8988T (cell line): ENCODE results near the gene NINL.
"Not testable (repeated sequence)": the region's sequence is repeated elsewhere in the genome, so short reads cannot be mapped to it uniquely, and the experiment has no call there.

ENCODE experiments used
- DNase-seq: peaks from one replicate; pipeline ENCODE4 v3.0.0; 2011

Gene NINL

DNA sequence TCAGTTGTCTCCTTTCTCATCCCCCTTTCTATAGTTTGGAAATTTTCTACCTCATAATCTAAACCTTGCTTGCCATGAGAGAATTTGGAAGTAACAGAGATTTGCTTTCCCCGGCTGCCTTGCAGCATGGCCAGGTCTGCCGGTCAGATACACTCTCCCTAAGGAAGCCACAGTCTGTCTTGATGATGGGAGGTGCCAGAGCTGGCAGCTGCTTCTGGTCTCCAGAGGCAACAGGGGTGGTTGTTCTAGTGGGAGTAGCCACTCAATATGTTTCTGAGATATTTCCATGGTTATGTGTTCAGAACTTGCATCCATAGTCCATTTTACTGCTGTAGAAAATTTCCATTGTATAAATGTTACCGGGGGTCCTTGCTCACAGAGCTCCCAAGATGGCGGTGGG lies 5.4 kb upstream of the NINL start:
- not testable (repeated sequence) for DNase-seq

DNA sequence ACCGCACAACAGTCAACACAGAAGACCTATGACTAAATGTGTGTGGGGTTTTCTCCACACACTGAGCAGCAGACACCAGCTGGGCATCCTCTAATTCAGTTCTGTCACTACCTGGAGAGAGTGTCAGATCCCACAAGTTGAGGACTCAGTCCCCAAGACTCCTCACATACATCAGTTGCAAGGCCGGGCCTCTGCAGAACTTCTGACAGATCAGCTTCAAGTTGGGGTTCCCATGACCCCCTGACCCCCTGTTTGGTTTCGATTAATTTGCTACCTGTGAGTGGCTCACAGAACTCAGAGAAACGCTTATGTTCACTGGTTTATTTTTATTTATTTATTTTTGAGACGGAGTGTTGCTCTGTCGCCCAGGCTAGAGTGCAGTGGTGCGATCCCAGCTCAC lies 3.2 kb upstream of the NINL start:
- DNase-seq = no peak

DNA sequence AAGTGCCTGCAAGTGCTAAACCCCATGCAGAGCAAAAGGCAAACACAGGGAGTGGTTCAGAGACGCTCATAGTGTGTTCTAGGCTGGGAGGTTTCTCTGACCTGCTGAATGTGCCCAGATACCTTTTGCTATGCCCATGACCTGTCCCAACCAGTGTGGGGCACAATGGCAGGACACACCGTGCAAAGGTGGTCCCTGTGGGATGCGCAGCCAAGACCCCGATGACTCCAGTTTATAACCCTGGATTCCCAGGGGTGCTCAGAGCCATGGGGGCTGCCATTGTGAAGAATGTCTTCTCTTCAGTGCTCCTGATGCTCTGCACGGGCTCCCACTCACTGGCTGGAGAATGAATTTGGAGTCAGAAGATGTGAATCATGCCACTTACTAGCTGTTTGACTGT lies 2.2 kb upstream of the NINL start:
- no peak for DNase-seq

DNA sequence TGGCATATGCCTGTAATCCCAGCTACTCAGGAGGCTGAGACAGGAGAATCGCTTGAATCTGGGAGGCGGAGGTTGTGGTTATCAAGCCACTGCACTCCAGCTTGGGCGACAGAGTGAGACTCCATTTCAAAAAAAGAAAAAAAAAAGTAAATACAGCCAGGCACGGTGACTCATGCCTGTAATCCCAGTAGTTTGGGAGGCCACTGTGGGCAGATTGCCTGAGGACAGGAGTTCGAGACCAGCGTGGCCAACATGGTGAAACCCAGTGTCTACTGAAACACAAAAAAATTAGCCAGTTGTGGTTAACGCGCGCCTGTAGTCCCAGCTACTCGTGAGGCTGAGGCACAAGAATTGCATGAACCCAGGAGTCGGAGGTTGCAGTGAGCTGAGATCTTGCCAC lies 1.5 kb upstream of the NINL start:
- no peak for DNase-seq

DNA sequence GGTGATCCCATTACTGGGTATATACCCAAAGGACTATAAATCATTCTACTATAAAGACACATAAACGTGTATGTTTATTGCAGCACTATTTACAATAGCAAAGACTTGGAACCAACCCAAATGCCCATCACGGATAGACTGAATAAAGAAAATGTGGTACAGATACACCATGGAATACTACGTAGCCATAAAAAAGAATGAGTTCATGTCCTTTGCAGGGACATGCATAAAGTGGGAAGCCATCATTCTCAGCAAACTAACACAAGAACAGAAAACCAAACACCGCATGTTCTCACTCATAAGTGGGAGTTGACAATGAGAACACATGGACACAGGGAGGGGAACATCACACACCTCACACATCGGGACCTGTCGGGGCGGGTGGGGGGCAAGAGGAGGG lies 1.7 kb downstream of the NINL start:
- not testable (repeated sequence) for DNase-seq

DNA sequence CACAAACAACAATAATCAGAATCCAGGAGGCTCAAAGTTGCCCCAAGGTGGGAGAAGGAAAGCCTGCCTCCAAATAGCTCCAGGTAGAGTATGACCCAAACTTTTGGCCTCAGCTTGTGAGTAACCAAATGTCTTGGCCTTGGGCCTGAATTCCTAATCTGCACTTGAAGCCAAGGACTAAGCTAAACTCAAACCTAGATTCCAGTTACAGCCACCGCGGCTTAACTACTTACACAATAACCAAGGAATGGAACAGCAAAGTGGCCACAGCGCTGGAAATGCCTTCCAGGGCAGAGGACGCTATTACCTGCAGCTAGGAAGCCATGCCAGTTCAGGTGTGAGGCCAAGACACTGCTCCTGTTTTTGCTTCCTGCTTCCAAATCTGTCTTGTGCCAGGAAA lies 4.6 kb downstream of the NINL start:
- DNase-seq = no peak

DNA sequence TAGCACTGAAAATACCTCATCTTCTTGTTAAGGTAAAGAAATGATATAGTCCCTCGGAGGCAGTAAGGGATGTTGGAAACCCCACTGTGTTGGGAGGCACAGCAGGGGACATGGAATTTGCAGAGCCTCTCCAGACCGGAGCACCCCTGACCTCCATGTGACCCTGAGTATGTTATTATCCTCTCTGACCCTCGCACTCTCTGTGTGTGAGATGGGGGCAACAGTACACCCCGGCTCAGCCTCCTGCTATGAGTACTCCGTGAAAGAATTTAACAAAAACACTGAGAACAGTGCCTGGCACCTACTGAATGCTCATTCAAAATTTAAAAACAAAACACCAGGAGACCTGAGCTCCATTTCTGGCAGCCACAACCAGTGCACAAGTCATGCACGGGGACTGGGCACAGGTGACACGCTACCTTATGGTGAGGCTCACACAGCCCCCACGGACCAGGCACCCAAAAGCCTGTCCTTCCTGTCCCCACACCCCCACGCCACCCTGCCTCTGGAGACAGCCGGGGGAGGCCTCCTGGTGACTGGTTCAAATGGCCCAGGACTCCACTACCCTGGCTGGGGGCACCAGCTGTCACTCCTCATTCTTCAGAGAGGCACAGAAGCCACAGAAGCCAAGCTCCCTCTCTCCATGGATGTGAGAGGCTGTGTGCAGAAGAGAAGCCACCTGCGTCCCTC lies 6.1 kb downstream of the NINL start:
- DNase-seq = no peak

DNA sequence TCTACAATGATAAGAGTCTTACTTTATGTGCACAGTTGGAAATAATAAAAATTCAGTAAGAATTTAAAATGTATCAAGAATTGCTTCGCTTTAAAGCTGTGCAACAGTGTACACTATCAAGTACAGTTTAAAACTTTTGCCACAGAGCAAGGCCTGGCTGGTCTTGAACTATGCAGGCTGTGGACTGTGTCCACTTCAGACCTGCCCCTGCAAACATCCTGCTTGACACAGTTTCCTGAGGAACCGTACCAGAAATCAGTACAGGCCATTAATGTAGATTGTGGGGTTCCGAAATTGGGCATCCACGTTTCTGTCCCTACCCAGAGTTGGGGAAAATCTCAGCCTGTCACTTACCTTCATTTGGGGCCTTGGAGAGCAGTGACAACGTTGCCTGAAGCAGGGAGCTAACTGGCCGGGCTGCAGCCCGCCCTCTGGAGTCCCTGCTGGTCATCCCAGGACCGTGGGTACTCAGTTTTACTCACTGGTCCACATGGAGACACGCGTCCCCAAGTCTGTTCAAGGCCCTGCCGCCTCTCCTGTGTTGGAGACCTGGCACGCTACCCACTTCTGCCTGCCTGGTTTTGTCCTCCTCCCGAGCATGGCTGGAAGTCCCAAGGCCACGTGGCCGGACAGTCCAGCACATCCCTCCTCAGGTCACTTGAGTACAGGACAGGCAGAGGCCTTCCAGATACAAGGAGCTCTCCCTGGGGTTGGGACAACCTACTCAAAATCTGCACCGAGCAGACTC lies 8.4 kb downstream of the NINL start:
- no peak for DNase-seq

DNA sequence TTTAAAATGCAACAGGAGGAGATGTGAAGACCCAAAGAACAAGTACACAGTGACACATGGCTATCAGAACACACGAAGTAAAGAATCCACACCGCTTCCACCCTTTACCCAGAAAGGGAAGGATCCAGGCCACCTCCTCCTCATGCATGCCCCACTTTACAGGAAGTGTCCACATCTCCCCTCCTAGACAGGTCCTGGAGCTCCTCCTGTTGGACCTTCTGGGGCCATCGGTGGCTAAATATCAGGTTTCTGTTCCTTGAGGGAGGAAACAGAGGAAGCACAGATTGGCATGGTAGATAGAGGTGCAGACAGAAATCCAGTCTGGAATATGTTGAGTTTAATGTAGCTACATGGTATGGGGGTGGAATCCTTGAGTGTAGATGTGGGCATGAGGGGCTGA lies 10.9 kb downstream of the NINL start:
- no peak for DNase-seq

DNA sequence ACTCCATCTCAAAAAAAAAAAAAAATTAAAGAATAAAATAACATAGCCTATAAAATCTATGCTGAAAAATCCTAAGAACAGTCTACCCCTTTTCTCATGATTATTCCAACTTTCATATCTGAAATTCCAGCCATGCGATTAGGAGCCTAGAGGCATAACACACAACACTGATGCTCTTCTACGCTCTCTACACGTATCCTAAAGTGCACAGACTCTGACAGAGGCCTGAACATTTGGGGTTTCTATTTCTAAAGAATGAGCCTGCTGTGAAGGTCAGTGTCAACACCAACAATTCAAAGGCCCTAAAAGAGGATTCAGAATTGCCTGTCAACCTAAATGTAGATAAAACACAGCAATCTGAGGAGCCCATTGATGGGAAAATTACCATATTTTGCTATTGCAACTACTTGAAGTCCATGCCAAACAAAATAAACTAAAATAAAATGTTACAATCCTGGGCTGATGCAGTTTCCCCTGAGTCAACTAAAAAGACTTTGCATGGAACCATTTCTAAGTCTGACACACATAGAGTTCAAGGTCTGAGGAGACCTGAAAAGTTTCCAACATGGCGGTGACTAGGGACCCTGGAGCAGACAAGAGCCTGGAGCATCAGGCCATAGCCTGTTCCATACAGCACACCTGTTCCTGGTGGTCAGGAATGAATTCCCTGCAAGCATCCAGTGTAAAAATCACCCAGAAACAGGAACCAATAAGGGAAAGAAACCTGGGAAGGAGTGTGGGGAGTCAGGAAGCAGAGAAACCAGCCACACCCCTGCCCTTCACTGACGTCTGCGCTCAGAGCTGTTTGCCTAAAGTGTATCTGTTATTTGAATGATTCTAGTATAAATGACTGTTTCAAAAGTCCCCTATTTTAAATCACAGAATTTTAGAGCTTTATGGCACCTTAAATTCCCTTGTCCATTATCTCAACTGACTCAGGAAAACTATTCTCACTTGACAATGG lies 11.8 kb downstream of the NINL start:
- DNase-seq = no peak

DNA sequence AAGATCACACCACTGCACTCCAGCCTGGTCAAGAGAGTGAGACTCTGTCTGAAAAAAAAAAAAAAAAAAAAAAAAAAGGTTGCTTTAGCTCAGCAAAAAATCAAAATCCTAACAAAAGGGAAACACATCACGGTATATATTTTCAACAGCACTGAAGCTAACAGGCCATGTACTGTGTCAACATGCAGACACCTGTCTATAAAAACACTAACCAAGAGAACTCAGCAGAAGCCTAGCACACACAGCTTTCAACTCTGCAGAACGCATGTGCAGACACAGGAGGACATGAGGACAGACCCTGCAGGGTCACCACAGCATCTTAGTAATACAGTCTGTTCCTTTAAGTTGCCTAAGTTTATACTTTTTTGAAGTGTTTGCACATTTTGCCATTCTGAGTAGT lies 13.5 kb downstream of the NINL start:
- no peak for DNase-seq

DNA sequence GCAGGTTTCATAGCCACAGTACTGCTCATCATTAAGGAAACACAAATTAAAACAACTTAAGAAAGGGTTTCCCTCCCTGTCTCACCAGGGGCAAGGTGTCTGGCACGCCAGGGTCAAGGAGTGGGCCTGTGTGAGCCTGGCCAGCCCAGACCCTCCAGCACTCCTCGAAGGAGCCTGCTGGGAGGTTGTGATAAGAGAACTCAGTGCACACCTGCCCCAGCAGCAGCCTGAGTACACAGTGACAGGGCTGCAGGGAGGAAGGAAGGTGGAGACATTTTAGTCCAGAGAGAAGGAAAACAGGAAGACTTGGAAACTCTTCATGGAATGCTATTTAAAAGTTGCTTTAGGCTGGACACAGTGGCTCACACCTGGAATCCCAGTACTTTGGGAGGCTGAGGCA lies 14.1 kb downstream of the NINL start:
- no peak for DNase-seq

DNA sequence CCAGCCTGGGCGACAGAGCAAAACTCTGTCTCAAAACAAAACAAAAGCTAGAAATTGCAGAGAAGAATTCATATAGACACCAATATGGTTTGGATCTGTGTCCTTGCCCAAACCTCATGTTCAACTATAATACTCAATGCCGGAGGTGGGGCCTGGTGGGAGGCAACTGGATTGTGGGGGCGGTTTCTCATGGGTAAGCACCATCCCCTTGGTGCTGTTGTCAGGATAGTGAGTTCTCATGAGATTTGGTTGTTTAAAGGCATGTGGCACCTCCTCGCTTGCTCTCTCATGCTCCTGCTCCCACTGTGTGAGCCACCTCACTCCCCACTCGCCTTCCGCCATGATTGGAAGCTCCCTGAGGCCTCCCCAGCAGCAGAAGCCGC lies 15.2 kb downstream of the NINL start:
- no peak for DNase-seq

DNA sequence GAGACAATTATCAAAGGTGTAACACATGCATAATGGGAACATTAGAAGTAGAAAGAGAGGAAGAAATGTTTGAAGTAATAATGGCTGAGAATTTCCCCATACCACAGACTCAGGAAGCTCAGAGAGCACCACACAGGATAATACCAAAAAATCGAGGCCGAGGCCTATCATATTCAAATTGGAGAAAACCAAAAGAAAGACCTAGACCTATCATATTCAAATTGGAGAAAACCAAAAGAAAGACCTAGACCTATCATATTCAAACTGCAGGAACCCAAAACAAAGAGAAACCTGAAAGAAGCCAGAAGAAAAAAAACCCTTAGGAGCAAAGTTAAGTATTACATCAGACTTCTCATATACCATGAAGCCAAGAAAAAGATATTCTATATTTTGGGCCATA lies 18.0 kb downstream of the NINL start:
- no peak for DNase-seq

DNA sequence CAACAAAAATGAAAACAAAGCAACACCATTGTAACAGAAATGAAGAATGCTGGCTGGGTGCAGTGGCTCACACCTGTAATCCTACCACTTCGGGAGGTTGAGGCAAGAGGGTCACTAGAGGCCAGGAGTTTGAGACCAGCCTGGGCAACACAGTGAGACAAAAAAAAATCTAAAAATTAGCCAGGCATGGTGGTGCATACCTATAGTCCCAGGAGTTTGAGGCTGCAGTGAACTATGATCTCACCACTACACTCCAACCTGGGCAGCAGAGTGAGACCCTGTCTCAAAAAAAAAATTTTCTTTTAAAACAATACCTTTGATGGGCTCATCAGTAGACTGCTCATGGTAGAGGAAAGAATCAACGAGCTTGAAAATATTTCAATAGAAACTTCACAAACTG lies 18.5 kb downstream of the NINL start:
- no peak for DNase-seq

DNA sequence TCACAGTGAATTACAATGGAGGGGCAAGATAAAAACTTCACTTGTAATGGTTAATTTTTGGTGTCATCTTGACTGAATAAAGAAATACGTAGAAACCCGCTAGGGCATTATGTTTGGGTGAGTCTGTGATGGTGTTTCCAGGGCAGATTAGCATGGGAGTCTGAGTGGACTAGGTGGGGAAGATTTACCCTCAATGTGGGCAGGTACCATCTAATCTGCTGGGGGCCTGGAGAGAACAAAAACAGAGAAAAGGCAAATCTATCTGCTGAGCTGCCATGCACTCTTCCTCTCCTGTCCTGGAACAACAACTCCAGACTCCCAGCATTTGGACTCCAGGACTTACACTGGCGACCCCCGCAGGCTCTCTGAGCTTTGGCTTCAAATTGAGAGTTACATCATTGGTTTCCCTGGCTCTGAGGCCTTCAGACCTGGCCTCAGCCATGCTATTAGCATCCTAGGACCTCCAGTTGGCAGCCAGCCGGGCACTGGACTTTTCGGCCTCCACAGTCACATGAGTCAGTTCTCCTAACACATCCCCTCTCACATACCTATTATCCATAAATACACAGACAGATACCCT lies 19.7 kb downstream of the NINL start:
- no peak for DNase-seq

DNA sequence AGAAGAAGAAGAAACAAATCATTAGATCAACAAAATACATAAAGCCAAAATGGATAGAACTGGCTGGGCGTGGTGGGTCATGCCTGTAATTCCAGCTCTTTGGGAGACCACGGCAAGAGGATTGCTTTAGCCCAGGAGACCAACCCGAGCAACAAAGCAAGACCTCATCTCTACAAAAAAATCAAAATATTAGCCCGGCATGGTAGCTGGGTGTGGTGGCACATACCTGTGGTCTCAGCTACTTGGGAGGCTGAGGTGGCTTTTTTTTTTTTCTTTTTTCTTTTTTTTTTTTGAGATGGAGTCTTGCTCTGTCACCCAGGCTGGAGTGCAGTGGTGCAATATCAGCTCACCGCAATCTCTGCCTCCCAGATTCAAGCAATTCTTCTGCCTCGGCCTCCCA lies 21.5 kb downstream of the NINL start:
- no peak for DNase-seq

DNA sequence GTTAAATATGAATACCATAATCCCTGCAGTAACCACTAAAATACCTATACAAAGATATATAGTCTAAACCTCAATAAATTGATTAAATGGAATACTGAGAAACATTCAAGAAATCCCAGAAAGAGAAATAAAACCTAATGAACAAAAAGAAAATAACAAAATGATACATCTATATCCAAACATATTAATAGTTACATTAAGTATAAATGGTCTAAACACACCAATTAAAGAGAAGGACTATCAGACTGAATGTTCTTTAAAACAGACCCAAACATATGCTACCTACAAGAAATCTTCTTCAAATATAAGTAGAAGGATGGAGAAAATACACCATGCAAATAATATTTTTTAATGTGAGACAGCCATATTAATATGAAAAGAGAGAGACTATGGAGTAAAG lies 22.0 kb downstream of the NINL start:
- DNase-seq = no peak

DNA sequence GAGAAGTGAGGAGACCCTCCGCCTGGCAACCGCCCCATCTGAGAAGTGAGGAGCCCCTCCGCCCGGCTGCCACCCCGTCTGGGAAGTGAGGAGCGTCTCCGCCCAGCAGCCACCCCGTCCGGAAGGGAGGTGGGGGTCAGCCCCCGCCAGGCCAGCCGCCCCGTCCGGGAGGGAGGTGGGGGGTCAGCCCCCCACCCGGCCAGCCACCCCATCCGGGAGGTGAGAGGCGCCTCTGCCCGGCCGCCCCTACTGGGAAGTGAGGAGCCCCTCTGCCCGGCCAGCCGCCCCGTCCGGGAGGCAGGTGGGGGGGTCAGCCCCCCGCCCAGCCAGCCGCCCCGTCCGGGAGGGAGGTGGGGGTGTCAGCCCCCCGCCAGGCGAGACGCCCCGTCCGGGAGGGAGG lies 23.6 kb downstream of the NINL start:
- not testable (repeated sequence) for DNase-seq

DNA sequence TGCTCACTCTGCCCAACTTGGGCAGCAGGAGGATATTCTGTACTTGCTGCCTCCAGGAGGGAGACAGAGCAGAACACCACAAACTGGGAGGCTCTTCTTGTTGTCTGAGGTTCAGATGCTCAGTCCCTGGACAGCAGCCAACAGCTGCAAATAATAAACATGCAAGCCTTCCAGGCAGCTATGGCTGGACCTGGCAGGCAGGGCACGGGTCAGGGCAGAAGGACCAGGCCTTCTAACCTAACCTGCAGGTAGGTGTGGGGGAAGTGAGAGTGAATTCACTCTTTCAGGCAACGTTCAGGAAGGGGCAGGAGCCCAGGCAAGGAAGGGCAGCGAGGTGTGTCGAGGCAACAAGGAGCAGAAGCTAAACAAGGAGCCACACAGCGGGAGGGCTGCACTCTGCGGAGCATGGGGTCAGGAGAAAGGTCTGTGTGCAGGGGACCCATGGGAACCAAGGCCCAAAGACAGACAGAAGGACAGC lies 31.5 kb downstream of the NINL start:
- no peak for DNase-seq

DNA sequence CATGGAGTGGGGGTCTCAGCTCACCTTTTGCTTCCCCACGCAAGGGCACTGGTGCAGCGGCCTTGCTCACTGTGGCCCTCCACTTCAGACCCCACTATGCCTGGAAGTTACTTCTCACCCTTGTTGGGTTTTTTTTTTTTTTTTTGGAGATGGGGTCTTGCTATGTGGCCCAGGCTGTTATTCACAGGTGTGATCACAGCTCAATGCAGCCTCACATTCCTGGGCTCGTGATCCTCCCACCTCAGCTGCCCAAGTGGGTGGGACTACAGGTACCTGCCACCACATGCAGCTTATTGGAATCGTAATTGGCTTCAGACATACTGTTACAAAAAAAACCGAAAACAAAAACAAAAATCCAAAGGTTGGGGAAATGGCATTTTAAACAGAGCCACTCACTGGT lies 32.4 kb downstream of the NINL start:
- DNase-seq = no peak

DNA sequence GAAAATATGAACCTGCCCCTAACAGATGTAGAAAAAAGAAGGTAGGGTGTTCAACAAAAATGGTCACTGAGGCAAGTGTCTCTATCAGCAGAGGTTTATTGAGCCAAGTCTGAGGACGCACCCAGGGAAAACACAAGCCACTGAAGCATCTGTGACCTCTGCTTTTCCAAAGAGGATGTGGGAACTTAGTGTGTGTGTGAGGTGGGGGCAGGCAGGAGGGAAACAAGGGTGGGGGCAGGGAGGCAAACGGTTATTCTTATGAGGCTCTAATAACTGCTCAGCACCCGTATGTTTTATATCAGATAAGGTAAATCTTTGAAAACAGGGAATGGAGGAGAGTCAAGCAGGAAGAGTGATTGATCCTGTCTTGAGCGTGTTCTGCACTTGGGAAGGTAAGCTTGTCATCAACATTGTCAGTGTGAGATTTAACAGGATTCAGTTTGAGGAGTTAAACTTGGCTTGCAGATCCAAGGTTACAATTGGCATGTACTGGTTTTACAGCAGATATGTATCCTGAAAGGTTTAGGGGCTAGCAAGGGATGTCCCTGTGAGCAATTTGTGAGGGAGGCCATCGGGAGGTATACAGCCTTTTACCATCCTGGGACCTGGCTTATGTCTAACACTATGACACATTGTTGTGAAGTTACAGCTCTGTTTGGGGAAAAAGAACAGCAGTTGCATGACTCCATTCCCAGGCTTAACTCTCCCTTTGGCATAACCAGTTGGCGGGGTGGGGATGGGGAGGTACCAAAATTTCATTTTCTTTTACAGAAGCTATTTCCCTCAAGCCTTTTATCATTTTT lies 33.7 kb downstream of the NINL start:
- DNase-seq = no peak
